HuH-7 (cell line): ENCODE data around the gene AMH.

ENCODE experiments used
- DNase-seq: peaks from one replicate; pipeline ENCODE4 v3.0.0; 2011; ENCODE audit warnings: low spot score

The AMH gene

GRCh38 chr19:2235381-2236063 is 13.6 kb upstream of the AMH start:
- peak; percentile 40 for DNase-seq

- DNase-seq: no peak
Measured at GRCh38 chr19:2236064-2236313, 13.1 kb upstream of the AMH start.

- peak; percentile 98 for DNase-seq
Measured at GRCh38 chr19:2236314-2237050, 12.6 kb upstream of the AMH start, which contains the start of the genes PLEKHJ1 and SF3A2. PLEKHJ1 (minus strand) TSS chr19:2236329; CDS start chr19:2236248, 81 bp downstream. SF3A2 (plus strand) TSS chr19:2236824; CDS start chr19:2243419, 6,595 bp downstream.

GRCh38 chr19:2237051-2237868 is 11.9 kb upstream of the AMH start:
- DNase-seq: no peak

- DNase-seq: no peak
Measured at GRCh38 chr19:2237869-2238153, 11.3 kb upstream of the AMH start.

- DNase-seq: no peak
Measured at GRCh38 chr19:2239173-2239572, 9.9 kb upstream of the AMH start.

- no peak for DNase-seq
Measured at GRCh38 chr19:2239771-2240770, 9.1 kb upstream of the AMH start.

GRCh38 chr19:2240881-2241760 is 8.0 kb upstream of the AMH start:
- DNase-seq: no peak

GRCh38 chr19:2242092-2242537 is 7.0 kb upstream of the AMH start:
- no peak for DNase-seq

- DNase-seq: no peak
Measured at GRCh38 chr19:2242816-2243215, 6.3 kb upstream of the AMH start.

- DNase-seq: no peak
Measured at GRCh38 chr19:2243274-2244124, 5.6 kb upstream of the AMH start.

- DNase-seq: no peak
Measured at GRCh38 chr19:2244125-2244411, 5.1 kb upstream of the AMH start.

- DNase-seq: no peak
Measured at GRCh38 chr19:2244486-2244885, 4.6 kb upstream of the AMH start.

- no peak for DNase-seq
Measured at GRCh38 chr19:2245273-2245672, 3.9 kb upstream of the AMH start.

GRCh38 chr19:2246014-2246620 is 3.0 kb upstream of the AMH start:
- no peak for DNase-seq

GRCh38 chr19:2246801-2247361 is 2.2 kb upstream of the AMH start:
- no peak for DNase-seq

GRCh38 chr19:2247433-2248101 is 1.6 kb upstream of the AMH start:
- no peak for DNase-seq

GRCh38 chr19:2248136-2249009 is 750 bp upstream of the AMH start:
- DNase-seq: no peak
